ACC112 (cell line): ENCODE results near the gene NTRK1.

Experiments
- H2AFZ ChIP-seq: fragments of 200-600 bp; sonication (generic); one replicate; pipeline ENCODE4 v1.6.0; 2017; ENCODE audit warnings: antibody characterized with exemption, low read length; ENCODE audit not compliant: unreplicated experiment
- H3K27ac ChIP-seq: fragments of 200-600 bp; sonication (generic); 2 replicates; pipeline ENCODE4 v1.5.1; 2014; ENCODE audit warnings: low read depth, mild to moderate bottlenecking, antibody characterized with exemption, low read length, moderate library complexity
- H3K27me3 ChIP-seq: fragments of 200-600 bp; sonication (generic); 2 replicates; pipeline ENCODE4 v1.6.1; 2014; ENCODE audit warnings: mild to moderate bottlenecking, antibody characterized with exemption, low read length, moderate library complexity, mixed read lengths; ENCODE audit not compliant: insufficient read depth
- H3K36me3 ChIP-seq: fragments of 200-600 bp; sonication (generic); 2 replicates; pipeline ENCODE4 v1.6.1; 2016; ENCODE audit warnings: mild to moderate bottlenecking, antibody characterized with exemption, low read length, moderate library complexity, mixed read lengths; ENCODE audit not compliant: insufficient read depth
- H3K4me1 ChIP-seq: fragments of 200-600 bp; sonication (generic); one replicate; pipeline ENCODE4 v1.6.1; 2016; ENCODE audit warnings: low read length, mixed read lengths; ENCODE audit not compliant: insufficient read depth, unreplicated experiment, control insufficient read depth
- H3K4me3 ChIP-seq: fragments of 200-600 bp; sonication (generic); 2 replicates; pipeline ENCODE4 v1.5.1; 2014; ENCODE audit warnings: mild to moderate bottlenecking, low read depth, low read length
- H3K79me2 ChIP-seq: fragments of 200-600 bp; sonication (generic); one replicate; pipeline ENCODE4 v1.6.0; 2016; ENCODE audit warnings: low read length; ENCODE audit not compliant: control insufficient read depth, unreplicated experiment, insufficient read depth

Gene NTRK1

DNA sequence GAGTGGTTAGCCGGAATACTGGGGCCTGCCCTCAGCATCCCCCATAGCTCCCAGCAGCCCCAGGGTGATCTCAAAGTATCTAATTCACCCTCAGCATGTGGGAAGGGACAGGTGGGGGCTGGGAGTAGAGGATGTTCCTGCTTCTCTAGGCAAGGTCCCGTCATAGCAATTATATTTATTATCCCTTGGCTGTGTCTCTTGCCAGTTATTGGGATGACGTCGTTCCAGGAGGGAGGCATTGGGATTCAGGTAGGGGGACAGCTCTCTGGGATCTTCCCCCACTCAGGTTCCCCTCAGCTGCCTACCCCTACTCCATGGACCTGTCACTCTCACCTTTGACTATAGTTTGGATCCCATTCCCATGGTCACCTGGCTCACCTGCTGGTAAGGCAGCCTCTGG lies 21.0 kb downstream of the NTRK1 start:
- no peak overlapping the region for H2AFZ ChIP-seq
- H3K27me3 ChIP-seq = peaks cover 3% of the 10 kb centered on the region; the same call in 1 of the 2 replicates
- H3K36me3 ChIP-seq = no peaks in the 10 kb centered on the region
- no peak overlapping the region for H3K4me3 ChIP-seq
- no peak overlapping the region for H3K27ac ChIP-seq
- H3K79me2 ChIP-seq = no peaks in the 10 kb centered on the region
- H3K4me1 ChIP-seq = no peaks in the 10 kb centered on the region

DNA sequence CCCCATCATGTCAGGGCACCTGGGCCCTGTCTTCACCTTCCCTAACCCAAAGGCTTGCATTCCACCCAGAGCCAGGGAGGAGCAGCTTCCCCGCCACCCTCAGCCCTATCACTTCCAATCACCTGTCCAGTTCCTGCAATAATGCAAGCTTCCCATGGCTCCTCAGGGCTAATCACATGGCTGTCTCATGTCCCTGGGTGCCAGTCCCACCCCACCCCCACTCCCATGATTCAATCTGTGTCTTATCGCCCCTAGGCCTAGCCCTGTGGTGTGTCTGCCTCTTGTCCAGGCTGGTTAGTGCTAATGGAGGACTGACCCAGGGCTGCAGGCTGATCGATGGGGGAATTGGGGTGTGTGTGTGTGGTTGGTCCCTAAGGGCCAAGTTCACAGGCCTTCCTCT lies 21.9 kb downstream of the NTRK1 start:
- no peaks in the 10 kb centered on the region for H3K4me1 ChIP-seq
- no peaks in the 10 kb centered on the region for H3K36me3 ChIP-seq
- no peak overlapping the region for H3K4me3 ChIP-seq
- H3K27ac ChIP-seq = no peak overlapping the region
- H3K27me3 ChIP-seq = peaks cover 3% of the 10 kb centered on the region; the same call in 1 of the 2 replicates
- no peaks in the 10 kb centered on the region for H3K79me2 ChIP-seq
- H2AFZ ChIP-seq = no peak overlapping the region

DNA sequence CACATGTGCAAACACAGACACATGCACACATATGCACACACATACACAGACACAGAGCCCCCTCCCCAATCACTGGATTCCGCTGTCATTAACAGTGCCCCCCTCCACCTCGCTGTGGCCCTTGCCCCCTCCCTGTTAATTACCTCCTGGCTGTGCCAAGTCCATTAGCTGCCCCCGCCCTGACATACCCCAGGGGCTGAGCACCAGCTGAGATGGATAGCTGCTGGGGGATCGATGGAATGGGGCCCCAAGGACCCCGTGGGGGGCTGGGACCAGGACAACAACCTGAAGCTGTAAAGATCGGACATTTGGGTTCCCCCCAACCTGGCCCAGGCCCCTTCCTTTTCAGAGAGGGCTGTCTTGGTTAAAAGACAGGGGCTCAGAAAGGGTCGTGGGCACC lies 23.3 kb downstream of the NTRK1 start:
- Histone ChIP-seq H3K4me3 (no peak overlapping the region), H2AFZ (no peak overlapping the region), H3K4me1 (no peaks in the 10 kb centered on the region), H3K27ac (no peak overlapping the region), H3K27me3 (peaks cover 3% of the 10 kb centered on the region; the same call in 1 of the 2 replicates), H3K79me2 (no peaks in the 10 kb centered on the region), H3K36me3 (no peaks in the 10 kb centered on the region)

DNA sequence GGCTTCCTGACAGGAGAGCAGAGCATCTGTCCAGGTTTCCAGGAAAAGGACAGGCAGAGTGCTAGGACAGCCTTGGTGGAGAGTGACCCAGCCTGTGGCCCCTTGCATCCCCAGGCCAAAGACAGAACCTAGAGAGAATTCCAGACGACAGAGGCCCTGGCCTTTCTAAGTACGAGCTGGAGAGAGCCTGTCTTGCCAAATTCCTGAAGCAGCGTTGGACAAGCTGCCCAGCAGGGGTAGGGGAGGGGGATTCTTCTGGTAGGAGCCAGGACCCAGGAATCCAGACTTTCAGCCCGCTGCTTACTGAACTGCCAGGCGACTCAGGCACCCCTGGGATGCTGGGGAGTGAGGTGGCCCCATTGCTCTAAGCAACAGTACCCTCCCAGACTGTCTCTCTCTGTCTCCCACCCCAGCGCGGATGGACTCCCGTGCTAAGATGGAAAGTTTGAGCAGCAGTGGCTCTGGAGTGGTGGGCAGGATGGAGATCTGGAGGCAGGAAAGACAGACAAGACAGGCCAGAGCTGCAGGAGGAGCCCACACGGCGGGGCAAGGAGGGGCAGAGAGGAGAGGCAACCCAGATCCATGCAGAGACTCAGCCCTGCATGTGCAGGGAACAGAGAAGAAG lies 24.0 kb downstream of the NTRK1 start:
- no peaks in the 10 kb centered on the region for H3K79me2 ChIP-seq
- H3K36me3 ChIP-seq = no peaks in the 10 kb centered on the region
- H2AFZ ChIP-seq = no peak overlapping the region
- no peaks in the 10 kb centered on the region for H3K4me1 ChIP-seq
- H3K27ac ChIP-seq = no peak overlapping the region
- no peak overlapping the region for H3K4me3 ChIP-seq
- no peaks in the 10 kb centered on the region for H3K27me3 ChIP-seq

DNA sequence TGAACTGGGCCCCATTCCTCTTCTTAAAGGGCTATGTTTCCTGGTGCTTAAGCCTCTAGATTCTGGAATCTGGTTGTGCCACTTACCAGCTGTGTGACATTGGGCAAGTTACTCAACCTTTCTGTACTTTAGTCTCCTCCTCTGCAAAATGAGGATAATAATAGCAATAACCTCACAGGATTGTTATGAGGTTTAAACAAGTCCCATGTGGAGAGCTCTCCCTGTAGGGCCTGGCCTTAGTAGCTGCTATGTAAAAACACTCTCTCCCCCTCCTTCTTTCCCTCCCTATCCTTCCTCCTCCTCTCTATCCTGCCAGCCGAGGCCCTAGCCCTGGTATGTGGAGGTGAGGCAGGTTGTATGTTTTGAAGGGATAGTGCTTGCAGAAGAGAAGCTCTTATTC lies 24.6 kb downstream of the NTRK1 start:
- H3K4me1 ChIP-seq = no peaks in the 10 kb centered on the region
- no peak overlapping the region for H3K27ac ChIP-seq
- no peak overlapping the region for H2AFZ ChIP-seq
- no peak overlapping the region for H3K4me3 ChIP-seq
- H3K36me3 ChIP-seq = no peaks in the 10 kb centered on the region
- no peaks in the 10 kb centered on the region for H3K27me3 ChIP-seq
- no peaks in the 10 kb centered on the region for H3K79me2 ChIP-seq

DNA sequence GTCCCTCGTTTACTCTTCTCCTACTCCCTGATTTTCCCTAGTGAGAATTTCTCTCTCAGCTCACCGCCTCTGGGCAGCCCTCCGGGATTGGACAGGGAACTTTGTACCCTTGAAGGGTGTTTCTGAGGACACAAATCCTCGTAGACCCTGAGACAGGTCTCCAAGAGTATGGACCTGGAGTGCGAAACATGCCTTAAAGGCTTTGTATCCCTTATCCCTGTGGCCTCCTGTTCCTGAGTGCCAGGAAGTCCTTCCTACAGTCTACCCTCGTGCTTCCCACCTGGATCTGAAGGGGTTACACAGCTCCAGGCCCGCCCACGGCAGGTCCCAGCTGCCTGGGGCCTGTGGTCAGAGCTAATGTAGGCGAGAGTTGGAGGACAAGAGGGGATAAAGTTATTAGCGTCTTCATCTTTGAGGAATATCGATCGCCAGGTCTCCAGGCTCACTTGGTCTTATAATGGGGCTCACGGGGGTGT lies 25.3 kb downstream of the NTRK1 start:
- Histone ChIP-seq H3K4me3 (no peak overlapping the region), H3K27ac (no peak overlapping the region), H3K79me2 (no peaks in the 10 kb centered on the region), H3K36me3 (no peaks in the 10 kb centered on the region), H3K4me1 (no peaks in the 10 kb centered on the region), H2AFZ (no peak overlapping the region), H3K27me3 (no peaks in the 10 kb centered on the region)

DNA sequence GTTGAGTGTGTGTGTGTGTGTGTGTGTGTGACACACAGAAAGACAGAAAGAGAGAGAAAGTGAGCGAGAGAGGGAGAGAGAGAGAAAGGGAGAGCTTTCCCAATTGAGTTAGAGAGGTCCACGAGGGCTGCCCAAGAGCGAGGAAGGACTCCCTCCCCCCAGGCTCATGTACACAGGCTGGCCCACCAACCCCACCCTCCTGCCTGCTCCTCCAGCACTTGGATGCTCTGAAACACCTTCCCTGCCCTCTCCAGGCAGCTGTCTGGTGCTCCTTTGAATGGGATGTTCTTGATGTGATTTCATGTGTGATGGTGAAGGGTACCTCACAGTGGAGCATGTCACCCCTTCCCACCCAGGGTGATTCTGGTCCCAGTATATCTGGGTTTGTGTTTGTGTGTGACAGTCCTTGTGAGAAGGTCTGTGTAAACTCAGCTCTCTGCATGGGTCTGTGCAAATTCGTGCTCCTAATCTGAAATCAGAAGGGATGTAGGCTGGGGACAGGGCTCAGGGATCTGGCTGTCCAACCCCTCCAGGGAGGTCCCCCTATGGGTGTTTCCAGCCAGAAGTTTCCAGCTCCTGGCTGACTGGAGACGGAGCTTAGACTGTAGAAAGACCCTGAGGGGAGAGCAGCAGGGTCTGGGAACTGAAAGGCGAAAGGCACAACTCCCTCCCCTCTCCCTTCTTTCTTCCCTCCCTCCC lies 26.1 kb downstream of the NTRK1 start:
- H3K4me1 ChIP-seq = no peaks in the 10 kb centered on the region
- no peaks in the 10 kb centered on the region for H3K36me3 ChIP-seq
- H3K79me2 ChIP-seq = no peaks in the 10 kb centered on the region
- H2AFZ ChIP-seq = no peak overlapping the region
- H3K27ac ChIP-seq = no peak overlapping the region
- H3K4me3 ChIP-seq = no peak overlapping the region
- H3K27me3 ChIP-seq = no peaks in the 10 kb centered on the region

DNA sequence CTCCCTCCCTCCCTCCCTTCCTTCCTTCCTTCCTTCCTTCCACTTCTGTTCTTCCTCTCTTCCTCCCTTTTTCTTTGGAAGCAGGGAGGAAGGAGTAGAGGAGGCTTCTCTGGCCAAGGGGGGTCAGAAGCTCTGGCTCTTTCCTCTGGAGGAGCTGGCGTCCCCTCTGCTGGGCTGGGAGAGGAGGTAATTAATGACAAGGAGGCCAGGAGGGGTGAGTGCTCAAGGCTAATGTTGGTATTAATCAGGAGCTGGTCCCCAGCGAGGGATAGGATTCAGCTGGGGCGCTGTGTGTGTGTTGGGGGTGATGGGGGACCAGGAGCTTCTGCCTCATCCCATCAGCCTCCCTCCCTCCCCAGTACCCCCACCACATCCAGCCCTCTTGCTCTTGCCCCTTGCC lies 26.7 kb downstream of the NTRK1 start:
- H3K27me3 ChIP-seq = no peaks in the 10 kb centered on the region
- H3K36me3 ChIP-seq = no peaks in the 10 kb centered on the region
- H2AFZ ChIP-seq = no peak overlapping the region
- H3K79me2 ChIP-seq = no peaks in the 10 kb centered on the region
- no peaks in the 10 kb centered on the region for H3K4me1 ChIP-seq
- no peak overlapping the region for H3K27ac ChIP-seq
- no peak overlapping the region for H3K4me3 ChIP-seq

DNA sequence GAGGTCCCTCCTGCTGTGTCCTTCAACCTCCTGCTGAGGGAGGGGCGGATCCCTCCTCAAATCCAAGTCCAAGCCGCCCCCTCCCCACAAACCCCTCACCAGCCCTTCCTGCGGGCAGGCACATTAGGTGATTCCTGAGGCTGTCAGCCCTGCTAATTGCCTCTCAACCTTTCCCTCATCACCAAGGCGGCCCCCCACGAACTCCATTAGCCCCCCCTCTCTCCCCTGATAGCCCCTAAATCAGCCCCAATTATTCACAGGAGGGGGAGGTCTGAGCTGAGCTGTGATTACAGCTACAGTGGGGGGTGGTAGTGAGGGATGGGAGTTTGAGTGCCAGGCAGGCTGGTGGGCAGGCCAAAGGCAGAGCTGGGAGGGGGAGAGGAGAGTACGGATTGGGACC lies 27.1 kb downstream of the NTRK1 start:
- Histone ChIP-seq H2AFZ (no peak overlapping the region), H3K4me3 (no peak overlapping the region), H3K4me1 (no peaks in the 10 kb centered on the region), H3K27ac (no peak overlapping the region), H3K79me2 (no peaks in the 10 kb centered on the region), H3K36me3 (no peaks in the 10 kb centered on the region), H3K27me3 (no peaks in the 10 kb centered on the region)

DNA sequence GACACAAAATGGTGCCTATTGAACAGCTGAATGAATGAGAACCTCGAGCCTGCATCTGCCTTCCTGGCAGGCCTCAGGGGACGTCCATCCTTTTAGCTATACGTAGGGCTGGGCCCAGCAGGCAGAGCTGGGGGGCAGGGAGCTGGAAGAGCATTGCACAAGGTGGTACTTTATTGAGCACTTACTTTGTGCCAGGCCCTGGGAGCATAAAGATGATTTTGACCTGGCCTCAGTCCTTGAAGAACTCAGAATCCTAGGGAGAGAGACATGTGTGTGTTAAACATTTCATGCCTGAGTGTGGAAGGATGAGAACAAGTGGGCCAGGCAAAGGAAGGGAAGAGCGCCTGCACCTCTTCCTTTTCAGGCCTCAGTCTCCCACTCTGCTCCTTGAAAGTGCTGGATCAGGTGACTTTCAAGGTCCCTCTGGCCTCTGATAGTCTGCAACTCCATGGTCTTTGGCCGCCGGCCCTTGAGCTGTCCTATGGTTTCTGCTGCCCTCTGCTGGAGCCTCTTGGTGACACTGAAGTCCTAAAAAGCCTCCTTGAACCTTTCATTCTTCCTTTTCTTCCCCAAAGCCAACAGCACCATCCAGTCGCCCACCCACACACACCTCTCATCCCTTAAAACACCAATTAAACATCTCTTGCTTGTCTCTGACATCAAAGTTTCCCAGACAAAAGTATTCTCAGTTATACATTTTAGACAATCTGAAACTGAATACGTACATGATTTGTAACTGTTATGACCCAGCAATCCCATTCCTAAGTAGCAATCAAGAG lies 29.3 kb downstream of the NTRK1 start:
- Histone ChIP-seq H3K79me2 (peaks cover 17% of the 10 kb centered on the region), H3K27ac (no peak overlapping the region), H3K4me1 (peaks cover 8% of the 10 kb centered on the region), H3K27me3 (no peaks in the 10 kb centered on the region), H2AFZ (peak overlapping the region; percentile 74), H3K36me3 (no peaks in the 10 kb centered on the region), H3K4me3 (no peak overlapping the region)
